ENCODE results near the gene SLC39A11.

DNA sequence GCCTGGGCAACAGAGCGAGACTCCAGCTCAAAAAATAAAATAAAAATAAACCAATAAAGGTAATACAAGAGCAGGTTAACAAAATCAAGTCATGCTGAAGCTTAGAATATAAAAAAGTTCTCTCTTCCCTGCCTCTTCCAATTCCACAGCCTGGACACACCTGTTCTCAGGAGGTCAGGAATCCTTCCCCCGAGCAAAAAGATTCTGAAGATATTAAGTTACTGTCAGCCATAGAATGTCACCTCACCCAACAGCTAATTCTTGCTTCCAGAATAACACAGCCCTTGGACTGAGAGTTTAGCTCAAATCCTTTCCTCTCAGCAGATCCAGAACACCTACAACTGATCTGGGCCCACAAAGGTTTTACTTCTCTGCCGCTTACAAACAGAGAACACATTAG, 27.1 kb downstream of the SLC39A11 start:
- TF ChIP-seq EZH2phosphoT487 (IDR thresholded peaks at IDR 0.05; ENCODE audit: borderline replicate concordance, low read depth, low read length): no peak
- TF ChIP-seq, protein P1, sequence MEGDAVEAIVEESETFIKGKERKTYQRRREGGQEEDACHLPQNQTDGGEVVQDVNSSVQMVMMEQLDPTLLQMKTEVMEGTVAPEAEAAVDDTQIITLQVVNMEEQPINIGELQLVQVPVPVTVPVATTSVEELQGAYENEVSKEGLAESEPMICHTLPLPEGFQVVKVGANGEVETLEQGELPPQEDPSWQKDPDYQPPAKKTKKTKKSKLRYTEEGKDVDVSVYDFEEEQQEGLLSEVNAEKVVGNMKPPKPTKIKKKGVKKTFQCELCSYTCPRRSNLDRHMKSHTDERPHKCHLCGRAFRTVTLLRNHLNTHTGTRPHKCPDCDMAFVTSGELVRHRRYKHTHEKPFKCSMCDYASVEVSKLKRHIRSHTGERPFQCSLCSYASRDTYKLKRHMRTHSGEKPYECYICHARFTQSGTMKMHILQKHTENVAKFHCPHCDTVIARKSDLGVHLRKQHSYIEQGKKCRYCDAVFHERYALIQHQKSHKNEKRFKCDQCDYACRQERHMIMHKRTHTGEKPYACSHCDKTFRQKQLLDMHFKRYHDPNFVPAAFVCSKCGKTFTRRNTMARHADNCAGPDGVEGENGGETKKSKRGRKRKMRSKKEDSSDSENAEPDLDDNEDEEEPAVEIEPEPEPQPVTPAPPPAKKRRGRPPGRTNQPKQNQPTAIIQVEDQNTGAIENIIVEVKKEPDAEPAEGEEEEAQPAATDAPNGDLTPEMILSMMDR (conservative IDR thresholded peaks at IDR 0.05; ENCODE audit: low read length): no peak

Data from OCI-LY7 (cell line).